Measurements from ENCODE around the gene STARD3NL. TPM values are rescaled to one million over a fixed set of nuclear protein-coding genes. Genes with fewer than 3 reads are reported as not detected.

STARD3NL gene
- total and polyA plus RNA-seq, 2 of the 4 experiments (the other 2 are of a cell fraction): 51.6 to 69.7 TPM

DNA sequence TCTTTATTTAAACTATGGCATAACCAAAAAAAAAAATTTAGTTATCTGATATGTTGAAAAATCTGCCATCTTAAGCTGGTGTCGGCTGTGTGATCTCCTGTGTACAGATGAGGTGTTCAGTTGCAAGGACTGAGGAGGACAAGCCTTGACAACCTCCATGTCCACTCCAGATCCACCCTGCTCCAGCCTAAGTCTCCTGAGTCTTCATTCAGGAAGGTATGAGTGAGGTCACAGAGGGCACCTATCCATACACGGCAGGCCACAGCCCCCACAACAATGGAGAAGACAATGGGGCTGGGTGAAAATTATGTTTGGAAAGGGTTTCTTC is 79.3 kb downstream of the STARD3NL start:
- Histone ChIP-seq H4K5ac (ENCODE audit: low read depth, low read length) (no peak overlapping the region), H3K9me3 (ENCODE audit: control insufficient read depth, insufficient read depth, low read length) (no peaks in the 10 kb centered on the region), H3K36me3 (ENCODE audit: control insufficient read depth, insufficient read depth, low read length) (no peaks in the 10 kb centered on the region), H2BK120ac (ENCODE audit: low read depth, low read length) (no peak overlapping the region), H2AK5ac (ENCODE audit: low read depth, low read length) (no peak overlapping the region), H3K4me1 (ENCODE audit: control insufficient read depth, insufficient read depth, low read length) (no peaks in the 10 kb centered on the region), H3K18ac (ENCODE audit: low read depth, low read length) (no peak overlapping the region), H3K9ac (ENCODE audit: low read depth, low read length) (no peak overlapping the region), H2BK20ac (ENCODE audit: low read depth, low read length) (no peak overlapping the region), H3K79me1 (ENCODE audit: low read depth in 1 of 2, low read length in 2 of 2) (no peaks in the 10 kb centered on the region), H3K9me1 (ENCODE audit: insufficient read depth, low read length) (no peaks in the 10 kb centered on the region), H2AFZ (replicated peaks; ENCODE audit: low read length, poor library complexity) (no peak overlapping the region), H3K4ac (ENCODE audit: low read depth, low read length) (no peak overlapping the region), H3K56ac (ENCODE audit: extremely low read depth, insufficient read depth, low read length) (no peak overlapping the region), H2BK5ac (ENCODE audit: low read depth, low read length, poor library complexity, severe bottlenecking) (no peak overlapping the region), H3K4me2 (ENCODE audit: low read depth, low read length) (no peak overlapping the region), H3K27me3 (ENCODE audit: control insufficient read depth, insufficient read depth, low read length) (no peaks in the 10 kb centered on the region), H3K4me3 (ENCODE audit: insufficient read depth, low read depth, low read length) (no peak overlapping the region), H4K8ac (ENCODE audit: low read depth in 2 of 2, low read length in 2 of 2) (no peak overlapping the region), H3K14ac (replicated peaks; ENCODE audit: low read depth, low read length) (no peak overlapping the region), H4K91ac (ENCODE audit: insufficient read depth, low read depth, low read length) (no peak overlapping the region), H2AK9ac (replicated peaks; ENCODE audit: low read depth, low read length, poor library complexity) (no peak overlapping the region), H2BK15ac (ENCODE audit: low read depth, low read length) (no peak overlapping the region), H4K20me1 (ENCODE audit: insufficient read depth, low read length) (no peaks in the 10 kb centered on the region), H3K23ac (ENCODE audit: low read depth, low read length) (no peak overlapping the region), H3K27ac (ENCODE audit: insufficient read depth, low read length) (no peak overlapping the region)
- intact Hi-C loops (cut with micrococcal nuclease) (no loop called here), in situ Hi-C loops (cut with MboI; ENCODE audit: low sequenced_read_pairs) (no loop called here), dilution Hi-C loops (cut with HindIII; ENCODE audit: low sequenced_read_pairs, unreplicated experiment) (no loop called here)
- no TSS peak for BruUV-seq (replicated peaks)
- DNase-seq: no peak
- TF ChIP-seq BHLHE40 (IDR thresholded peaks at IDR 0.05; ENCODE audit: low read depth, low read length): no peak
- no peak for TF ChIP-seq MXI1 (IDR thresholded peaks at IDR 0.05; ENCODE audit: borderline replicate concordance, low read depth, low read length)
- TF ChIP-seq, protein P1, sequence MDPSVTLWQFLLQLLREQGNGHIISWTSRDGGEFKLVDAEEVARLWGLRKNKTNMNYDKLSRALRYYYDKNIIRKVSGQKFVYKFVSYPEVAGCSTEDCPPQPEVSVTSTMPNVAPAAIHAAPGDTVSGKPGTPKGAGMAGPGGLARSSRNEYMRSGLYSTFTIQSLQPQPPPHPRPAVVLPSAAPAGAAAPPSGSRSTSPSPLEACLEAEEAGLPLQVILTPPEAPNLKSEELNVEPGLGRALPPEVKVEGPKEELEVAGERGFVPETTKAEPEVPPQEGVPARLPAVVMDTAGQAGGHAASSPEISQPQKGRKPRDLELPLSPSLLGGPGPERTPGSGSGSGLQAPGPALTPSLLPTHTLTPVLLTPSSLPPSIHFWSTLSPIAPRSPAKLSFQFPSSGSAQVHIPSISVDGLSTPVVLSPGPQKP (IDR thresholded peaks at IDR 0.05; ENCODE audit: borderline replicate concordance, low read depth, low read length): no peak
- no peak for TF ChIP-seq SMC3 (IDR thresholded peaks at IDR 0.05; ENCODE audit: low read depth, low read length)
- TF ChIP-seq CHD1 (IDR thresholded peaks at IDR 0.05; ENCODE audit: low read depth, low read length): no peak
- TF ChIP-seq RCOR1 (IDR thresholded peaks at IDR 0.05; ENCODE audit: insufficient replicate concordance, low read length): no peak
- TF ChIP-seq MAZ (IDR thresholded peaks at IDR 0.05; ENCODE audit: borderline replicate concordance, low read depth, low read length): no peak
- TF ChIP-seq RFX5 (IDR thresholded peaks at IDR 0.05; ENCODE audit: low read depth, low read length): no peak
- no peak for TF ChIP-seq MAFK (IDR thresholded peaks at IDR 0.05; ENCODE audit: low read depth, low read length)
- no peak for TF ChIP-seq FOS (IDR thresholded peaks at IDR 0.05; ENCODE audit: low read depth, low read length)
- TF ChIP-seq, protein P2, sequence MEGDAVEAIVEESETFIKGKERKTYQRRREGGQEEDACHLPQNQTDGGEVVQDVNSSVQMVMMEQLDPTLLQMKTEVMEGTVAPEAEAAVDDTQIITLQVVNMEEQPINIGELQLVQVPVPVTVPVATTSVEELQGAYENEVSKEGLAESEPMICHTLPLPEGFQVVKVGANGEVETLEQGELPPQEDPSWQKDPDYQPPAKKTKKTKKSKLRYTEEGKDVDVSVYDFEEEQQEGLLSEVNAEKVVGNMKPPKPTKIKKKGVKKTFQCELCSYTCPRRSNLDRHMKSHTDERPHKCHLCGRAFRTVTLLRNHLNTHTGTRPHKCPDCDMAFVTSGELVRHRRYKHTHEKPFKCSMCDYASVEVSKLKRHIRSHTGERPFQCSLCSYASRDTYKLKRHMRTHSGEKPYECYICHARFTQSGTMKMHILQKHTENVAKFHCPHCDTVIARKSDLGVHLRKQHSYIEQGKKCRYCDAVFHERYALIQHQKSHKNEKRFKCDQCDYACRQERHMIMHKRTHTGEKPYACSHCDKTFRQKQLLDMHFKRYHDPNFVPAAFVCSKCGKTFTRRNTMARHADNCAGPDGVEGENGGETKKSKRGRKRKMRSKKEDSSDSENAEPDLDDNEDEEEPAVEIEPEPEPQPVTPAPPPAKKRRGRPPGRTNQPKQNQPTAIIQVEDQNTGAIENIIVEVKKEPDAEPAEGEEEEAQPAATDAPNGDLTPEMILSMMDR (conservative IDR thresholded peaks at IDR 0.05; ENCODE audit: low read depth, low read length): no peak
- no peak for TF ChIP-seq POLR2A (IDR thresholded peaks at IDR 0.05; ENCODE audit: low read depth, low read length)
- TF ChIP-seq, protein P3, sequence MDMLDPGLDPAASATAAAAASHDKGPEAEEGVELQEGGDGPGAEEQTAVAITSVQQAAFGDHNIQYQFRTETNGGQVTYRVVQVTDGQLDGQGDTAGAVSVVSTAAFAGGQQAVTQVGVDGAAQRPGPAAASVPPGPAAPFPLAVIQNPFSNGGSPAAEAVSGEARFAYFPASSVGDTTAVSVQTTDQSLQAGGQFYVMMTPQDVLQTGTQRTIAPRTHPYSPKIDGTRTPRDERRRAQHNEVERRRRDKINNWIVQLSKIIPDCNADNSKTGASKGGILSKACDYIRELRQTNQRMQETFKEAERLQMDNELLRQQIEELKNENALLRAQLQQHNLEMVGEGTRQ (IDR thresholded peaks at IDR 0.05; ENCODE audit: low read depth, low read length): no peak
- no peak for ATAC-seq (ENCODE audit: low read depth)
- POLR2A ChIA-PET (ENCODE audit: unreplicated experiment): no interaction called here
- WGBS, 2 experiments (ENCODE audit: extremely low coverage in 2 of 2, insufficient read length in 1 of 2): no CpG with 5 or more reads among the region's 2 CpGs
- CTCF ChIA-PET: no interaction called here

All from IMR-90 (cell line).